HEK293 (cell line): ENCODE measurements around the gene HOXA3.

Experiments used
- ZNF561 ChIP-seq: fragments of 450-650 bp; IDR thresholded peaks from 2 replicates; pipeline ENCODE4 v1.5.1; 2018; ENCODE audit warnings: missing biosample characterization, missing genetic modification characterization, borderline replicate concordance
- TF ChIP-seq, protein P1 (sequence below): sonication (generic); formaldehyde crosslinking; IDR thresholded peaks from 2 replicates; pipeline ENCODE4 v1.8.1; 2022; ENCODE audit warnings: mild to moderate bottlenecking, moderate library complexity, missing genetic modification reagents
- TF ChIP-seq, protein P2 (sequence below): fragments of 450-650 bp; formaldehyde crosslinking; IDR thresholded peaks from 2 replicates; pipeline ENCODE4 v1.5.1; 2016; ENCODE audit warnings: missing biosample characterization, missing genetic modification characterization

DNA sequence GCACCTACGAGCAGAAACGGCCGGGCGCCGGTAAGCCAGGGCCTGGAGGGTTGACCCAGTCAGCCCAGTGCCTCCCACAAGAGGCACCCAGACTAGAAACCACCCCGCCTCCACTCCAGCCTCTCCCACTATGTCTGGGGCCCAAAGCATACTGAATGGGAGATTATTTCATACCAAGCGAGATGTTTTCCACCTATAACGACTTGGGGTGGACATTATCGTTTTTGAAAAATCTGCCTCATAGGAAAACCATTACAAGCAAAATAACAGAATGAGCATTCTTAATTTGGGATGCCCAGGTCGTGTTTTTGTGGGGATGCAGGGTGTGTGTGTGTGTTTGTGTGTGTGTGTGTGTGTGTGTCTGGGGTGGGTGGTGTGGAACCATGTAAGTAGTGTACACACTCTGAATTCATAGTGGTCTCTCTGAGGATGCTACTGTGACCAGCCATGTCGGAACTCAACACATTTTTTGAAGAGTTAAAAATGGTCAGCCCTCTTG is 6.4 kb downstream of the HOXA3 start:
- TF ChIP-seq, protein P1, sequence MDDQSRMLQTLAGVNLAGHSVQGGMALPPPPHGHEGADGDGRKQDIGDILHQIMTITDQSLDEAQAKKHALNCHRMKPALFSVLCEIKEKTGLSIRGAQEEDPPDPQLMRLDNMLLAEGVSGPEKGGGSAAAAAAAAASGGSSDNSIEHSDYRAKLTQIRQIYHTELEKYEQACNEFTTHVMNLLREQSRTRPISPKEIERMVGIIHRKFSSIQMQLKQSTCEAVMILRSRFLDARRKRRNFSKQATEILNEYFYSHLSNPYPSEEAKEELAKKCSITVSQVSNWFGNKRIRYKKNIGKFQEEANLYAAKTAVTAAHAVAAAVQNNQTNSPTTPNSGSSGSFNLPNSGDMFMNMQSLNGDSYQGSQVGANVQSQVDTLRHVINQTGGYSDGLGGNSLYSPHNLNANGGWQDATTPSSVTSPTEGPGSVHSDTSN (CRISPR knock-in tag): no peak
- TF ChIP-seq, protein P2, sequence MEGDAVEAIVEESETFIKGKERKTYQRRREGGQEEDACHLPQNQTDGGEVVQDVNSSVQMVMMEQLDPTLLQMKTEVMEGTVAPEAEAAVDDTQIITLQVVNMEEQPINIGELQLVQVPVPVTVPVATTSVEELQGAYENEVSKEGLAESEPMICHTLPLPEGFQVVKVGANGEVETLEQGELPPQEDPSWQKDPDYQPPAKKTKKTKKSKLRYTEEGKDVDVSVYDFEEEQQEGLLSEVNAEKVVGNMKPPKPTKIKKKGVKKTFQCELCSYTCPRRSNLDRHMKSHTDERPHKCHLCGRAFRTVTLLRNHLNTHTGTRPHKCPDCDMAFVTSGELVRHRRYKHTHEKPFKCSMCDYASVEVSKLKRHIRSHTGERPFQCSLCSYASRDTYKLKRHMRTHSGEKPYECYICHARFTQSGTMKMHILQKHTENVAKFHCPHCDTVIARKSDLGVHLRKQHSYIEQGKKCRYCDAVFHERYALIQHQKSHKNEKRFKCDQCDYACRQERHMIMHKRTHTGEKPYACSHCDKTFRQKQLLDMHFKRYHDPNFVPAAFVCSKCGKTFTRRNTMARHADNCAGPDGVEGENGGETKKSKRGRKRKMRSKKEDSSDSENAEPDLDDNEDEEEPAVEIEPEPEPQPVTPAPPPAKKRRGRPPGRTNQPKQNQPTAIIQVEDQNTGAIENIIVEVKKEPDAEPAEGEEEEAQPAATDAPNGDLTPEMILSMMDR (tag by site-specific recombination): no peak
- TF ChIP-seq ZNF561 (tag by site-specific recombination): no peak
